NCI-H82 treated with DMSO at 0.1 percent for 48 hours (cell line): ENCODE results near the gene VENTX.
"Not testable (repeated sequence)": the region's sequence is repeated elsewhere in the genome, so short reads cannot be mapped to it uniquely, and the experiment has no call there.

Source experiments
- DNase-seq: peaks from one replicate; lab custom pipeline; 2025; ENCODE audit not compliant: unreplicated experiment; lab: John Stamatoyannopoulos, UW

The VENTX gene

DNA sequence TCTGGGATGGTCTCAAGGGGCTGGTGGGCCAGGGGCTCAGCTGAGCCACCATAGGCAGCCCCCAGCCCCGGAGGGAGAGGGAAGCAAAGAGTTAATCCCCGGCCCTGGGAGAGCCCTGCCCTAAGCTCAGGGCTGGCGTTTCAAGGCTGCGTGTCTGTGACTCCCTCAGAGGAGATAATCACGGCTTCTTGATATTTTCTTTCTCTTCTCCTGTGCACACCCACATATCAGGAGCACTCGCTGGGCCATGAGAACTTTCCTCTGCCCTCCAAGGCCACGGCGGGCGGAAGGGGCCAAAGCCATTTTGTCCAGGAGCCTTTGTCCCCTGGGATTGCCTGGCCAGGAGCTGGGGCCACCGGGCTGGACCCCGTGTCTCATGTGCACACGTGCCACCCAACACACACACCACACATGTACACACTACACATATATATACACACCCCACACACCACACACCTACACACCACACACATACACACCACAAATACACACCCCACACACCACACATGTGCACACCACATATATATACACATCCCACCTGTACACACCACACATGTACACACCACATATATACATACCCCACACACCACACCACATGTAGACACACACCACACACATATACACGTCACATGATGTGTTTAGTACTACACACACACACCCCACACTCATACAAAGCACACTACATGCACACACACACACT is 16.9 kb downstream of the VENTX start:
- no peak for DNase-seq

DNA sequence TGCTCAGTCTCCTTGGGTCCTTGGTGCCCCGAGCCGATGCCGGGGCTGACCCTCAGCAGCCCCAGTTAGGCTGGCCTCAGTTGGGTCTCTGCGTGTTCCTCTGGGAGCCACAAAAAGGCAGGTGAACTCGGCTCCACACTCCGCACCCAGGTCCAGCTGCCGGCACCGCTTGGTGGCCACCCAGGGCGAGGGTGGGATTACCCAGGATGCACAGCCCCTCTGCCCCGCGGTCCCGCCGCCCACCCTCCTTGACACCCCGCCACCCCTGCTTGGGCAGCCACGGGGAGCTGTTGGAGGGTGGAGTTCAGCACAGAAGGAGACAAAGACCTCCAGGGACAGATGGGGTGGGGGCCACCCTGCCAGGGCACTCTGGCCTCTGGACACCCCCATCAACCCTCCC is 17.7 kb downstream of the VENTX start:
- no peak for DNase-seq

DNA sequence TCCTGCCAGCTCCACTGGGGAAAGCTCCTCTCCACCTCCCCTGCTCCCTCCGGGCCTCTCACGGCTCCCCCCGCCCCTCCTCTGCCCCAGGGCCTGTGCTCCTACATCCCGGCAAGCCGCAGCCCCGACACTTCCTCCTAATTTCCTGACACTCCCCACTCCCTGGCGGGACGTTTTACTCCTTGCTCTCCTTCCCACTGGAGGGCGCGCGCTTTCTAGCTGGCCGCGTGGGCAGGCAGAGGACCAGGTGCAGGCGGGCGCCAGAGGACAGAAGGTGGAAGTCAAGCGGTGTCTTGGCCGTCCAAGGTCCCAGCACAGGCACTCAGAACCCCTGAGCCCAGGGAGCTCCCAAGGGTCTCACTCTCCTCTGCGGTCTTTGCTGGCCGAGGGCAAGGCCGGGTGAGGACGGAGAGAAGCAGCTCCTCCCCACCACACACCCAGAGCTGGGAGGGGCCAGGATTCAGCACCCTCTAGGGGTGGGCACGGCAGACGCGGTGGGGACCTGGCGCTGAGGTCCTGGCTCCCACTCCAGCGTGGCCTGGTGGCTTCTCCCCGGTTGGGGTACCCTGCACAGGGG is 19.9 kb downstream of the VENTX start:
- DNase-seq, result no peak

DNA sequence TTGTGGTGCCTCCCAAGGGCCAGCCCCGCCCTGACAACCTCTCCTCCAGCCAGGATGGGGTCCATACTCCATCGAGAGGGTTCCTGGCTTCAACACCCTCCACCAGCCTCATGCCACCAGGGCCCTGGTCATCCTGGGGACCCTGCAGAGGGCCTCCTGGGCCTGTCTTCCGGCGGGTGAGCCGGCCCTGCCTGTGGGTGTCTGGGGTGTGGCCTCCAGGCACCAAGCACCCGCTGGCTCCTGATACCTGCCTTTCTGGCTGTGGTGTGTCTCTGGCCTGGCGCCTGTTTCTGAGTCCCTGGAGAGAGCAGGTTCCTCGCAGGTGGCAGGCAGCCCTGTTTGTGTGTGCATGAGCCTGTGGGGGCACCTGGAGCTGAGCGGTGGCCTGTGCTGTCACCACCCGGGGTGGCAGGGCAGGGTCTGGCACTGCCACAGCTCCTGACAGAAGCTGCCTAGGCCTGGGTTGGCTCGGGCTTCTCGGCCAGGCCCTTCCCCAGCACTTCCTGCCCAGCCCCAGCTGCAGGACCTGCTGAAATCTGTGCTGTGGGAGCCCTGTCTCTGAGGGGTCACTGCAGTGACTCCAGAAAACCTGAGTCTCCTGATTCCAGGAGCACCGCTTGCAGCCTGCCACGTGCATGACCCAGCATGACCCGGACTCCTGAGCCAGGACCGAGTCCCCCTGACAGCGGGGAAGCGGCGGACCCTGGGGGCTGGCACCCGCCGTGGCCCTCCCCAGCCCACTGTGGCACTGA is 20.6 kb downstream of the VENTX start:
- DNase-seq, result no peak

DNA sequence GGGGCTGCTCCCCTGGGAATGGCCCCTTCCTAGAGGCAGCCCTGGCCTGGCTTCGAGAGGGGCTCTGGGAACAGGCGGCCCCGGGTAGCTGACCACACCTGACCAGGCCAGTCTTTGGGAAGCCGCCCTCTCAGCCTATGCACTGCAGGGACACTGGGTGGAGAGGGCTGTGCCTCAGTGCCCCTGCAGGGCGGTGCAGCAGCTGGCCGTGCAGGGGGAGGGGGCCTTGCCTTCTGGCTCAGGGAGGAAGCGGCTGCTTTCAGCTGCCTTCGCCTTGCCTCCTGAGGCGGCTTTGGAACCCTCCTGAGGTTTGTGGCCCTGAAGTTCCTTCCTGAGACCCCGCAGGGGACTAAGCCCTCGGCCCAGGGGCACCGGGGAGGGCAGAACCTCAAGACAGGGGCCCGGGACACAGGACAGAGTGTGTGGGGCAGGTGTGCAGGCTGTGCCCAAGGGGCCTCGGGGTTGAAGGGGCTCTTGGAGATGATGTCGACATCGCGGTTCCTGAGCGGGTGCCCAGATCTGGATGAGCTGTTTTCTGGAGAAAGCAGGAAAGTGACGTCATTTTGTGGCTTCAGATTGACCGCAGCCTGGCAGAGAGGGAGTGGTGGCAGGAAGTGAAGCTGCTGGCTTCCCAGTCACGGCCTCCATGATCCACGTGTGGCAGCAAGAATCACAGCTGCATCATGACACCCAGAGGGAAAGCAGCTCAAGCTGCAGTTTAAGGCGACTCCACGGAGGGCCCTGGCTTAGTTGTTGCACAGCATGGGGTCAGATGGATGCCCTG is 21.4 kb downstream of the VENTX start:
- DNase-seq, result no peak

DNA sequence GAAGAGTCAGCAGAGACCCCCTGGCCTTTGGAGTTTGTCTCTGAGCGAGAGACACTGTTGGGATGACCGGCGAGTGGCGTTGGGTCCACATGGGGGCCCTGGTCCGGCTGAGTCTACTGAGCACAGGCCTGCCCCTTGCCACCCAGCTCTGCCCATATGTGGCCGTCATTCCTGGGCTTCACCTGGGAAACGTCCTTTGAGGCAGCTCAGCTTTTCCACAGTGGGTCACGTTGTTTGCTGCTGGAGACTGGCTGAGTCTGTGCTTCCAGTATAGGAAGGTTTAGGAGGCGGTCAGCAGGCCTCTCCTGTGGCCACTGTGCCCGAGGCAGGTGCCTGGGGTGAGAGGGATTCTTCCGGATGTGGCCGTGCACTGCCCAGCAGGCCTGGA is 21.9 kb downstream of the VENTX start:
- no peak for DNase-seq

DNA sequence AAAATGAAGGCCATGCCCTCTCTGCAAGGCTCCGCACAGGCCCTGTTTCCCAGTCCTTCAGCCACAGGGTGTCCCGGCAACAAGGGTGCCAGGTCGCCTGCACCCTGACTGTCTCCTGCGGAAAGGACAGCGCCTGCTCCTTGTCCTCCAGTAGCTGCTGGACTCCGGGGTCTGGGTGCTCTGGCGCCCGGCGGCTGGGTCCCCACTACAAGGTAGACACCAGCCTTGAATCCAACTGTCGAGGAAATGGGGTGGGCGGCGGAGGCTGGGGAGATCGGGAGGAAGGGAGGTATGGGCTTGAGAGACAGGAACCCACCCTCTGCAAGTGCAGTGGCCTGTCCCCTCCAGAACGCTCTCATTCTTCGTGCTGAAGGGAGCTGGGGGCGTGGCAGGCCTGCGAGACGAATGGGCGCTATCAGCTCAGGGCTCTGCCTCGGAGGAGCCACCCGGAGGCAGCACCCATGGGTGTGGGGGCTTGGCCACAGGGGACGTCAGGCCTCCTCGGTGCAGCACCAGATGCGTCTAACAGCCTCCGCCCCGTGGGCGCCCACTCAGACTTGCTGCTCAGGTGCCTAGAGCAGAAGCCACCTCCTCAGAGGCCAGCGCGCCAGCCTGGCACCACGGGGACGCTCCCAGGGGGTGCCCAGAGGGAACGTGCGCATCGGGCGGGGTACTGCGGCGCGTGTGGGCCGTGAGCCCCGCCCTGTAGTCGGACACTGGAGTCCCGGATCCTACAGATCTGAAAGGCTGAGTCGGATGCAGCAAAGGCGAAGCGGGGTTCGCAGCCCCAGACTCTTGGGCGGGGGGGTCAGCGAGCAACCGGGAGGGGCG is 23.5 kb downstream of the VENTX start:
- DNase-seq, result no peak

DNA sequence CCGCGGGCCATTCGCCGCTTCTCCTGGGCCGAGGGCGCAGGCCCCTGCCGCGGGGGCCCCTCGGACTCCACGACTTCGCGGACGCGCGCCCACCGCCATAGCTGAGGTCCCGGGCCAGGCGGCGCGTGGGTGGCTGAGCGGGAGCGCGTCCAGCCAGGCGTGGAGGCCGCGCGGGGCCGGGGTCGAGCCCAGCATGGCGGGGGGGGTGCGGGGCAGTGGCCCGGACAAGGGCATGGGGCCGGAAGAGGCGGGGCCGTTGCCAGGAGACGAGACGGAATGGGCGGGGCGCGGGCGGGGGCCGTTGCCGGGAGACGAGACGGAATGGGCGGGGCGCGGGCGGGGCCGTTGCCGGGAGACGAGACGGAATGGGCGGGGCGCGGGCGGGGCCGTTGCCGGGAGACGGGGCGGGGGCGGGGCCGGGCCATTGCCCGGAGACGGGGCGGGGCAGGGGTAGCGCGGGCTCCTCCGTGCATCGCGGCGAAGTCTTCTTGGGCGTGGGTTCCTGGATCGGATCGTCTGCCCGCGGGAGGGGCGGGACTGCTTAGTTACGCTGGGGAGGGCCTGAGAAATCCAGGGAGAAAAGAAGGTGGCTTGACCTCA is 24.2 kb downstream of the VENTX start:
- DNase-seq, result peak; percentile 18

DNA sequence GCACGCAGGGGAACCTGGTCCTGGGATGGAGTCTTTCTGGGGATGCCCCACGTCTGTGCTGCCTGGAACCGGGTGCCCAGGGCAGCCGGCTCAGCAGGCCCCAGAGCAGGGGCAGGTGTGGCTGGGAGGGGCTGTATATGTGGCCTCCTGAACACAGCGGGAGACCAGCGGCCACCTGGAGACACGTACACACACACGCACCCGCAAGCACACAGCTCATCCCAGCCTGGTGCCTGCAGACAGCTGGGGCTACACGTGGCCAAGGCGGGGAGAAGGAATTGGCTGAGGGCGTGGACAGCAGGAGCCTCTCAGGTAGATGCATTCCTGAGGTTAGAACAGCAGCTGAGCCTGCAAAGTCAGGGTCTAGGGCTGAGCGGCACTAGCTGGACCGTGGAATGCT is 25.0 kb downstream of the VENTX start:
- no peak for DNase-seq

DNA sequence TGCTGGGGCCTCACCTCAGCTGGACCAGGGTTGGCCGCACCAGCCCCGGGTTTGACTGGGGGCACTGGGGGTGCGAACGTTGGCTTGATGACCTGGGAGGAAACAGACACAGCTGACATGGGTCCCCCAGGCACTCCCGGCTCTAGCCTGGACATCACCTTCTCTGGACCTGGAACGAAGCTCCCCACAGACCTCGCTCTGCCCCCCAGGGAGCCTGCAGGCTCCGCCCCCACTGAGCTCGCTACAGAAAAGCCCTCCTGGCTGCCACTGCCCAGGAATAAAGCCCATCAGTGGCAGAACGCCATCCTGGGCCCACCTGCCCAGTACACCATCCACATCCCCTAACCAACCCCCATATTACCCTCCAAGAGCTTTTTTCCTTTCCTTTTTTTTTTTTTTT is 26.0 kb downstream of the VENTX start:
- no peak for DNase-seq

DNA sequence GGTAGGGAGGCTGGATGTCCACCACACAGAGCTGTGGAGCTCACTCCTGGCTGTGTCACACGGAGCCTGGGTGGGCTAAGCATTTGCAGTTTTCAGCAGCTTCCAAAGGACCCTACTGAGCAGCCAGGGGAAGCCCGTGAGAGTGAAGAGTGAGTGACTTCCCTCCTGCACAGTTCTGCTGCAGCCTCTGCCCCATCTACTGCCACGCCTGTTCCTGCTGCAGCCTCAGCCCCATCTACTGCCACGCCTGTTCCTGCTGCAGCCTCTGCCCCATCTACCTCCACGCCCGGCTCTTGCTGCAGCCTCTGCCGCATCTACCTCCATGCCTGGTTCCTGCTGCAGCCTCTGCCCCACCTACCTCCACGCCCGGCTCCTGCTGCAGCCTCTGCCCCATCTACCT is 26.8 kb downstream of the VENTX start:
- no peak for DNase-seq

DNA sequence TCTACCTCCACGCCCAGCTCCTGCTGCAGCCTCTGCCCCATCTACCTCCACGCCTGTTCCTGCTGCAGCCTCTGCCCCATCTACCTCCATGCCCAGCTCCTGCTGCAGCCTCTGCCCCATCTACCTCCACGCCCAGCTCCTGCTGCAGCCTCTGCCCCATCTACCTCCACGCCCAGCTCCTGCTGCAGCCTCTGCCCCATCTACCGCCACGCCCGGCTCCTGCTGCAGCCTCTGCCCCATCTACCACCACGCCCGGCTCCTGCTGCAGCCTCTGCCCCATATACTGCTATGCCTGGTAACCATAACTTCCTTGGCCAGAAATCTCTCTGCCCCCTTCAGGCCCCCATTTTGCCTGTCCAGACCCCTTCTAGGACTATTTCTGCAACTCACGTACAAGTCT is 27.4 kb downstream of the VENTX start:
- not testable (repeated sequence) for DNase-seq

DNA sequence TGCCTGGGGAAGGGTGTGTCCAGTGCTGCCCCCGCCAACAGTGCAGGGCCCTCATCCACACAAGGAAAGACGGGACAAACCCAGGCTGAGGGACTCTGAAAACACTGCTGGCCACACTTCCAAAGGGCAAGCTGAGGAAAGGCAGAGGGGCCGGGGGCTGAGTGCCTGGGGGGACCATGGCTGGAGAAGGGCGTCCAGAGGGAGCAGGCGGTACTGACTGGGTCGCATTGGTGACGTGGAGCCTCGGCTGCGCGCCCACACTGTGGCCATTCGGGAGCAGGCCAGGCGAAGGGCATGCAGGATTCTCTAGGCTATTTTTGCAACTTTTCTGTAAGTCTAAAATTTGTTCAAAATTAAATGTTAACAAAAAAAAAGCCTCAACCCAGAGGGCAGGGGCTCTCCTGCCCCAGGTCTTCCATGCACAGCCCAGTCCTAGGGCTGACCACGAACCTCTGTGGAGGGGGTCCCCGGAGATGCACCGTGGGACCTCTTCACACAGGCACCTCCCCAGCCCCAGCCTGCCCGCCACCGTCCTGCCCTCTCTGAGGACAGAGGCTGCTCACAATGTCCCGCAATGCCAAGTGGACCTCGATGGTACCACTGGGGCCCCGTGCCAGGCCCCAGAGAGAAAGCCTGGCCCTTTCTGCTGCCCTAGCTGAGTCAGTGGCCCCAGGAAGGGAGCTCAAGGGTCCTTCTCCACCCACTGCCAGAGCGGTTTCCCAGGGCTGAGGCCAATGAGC is 28.6 kb downstream of the VENTX start:
- DNase-seq, result no peak

DNA sequence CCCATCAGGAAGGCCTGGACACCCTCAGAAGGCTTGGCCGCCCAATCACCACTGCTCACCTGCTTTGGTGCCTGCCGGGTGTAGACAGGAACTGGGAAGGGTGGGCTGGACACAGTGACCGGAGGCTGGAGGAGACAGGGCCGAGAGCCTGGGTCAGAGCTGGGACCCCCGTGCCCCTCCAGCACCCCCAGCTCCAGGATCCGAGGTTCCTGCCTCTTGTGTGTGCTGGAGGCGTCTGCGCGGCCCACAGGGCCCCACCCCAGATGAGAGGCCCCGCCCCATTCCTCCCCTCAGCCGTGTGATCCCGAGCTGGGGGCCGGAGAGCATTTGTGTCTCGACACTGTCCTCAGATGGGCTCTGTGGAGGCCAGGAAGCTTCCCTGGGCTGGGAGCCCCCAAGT is 29.6 kb downstream of the VENTX start:
- DNase-seq, result no peak

DNA sequence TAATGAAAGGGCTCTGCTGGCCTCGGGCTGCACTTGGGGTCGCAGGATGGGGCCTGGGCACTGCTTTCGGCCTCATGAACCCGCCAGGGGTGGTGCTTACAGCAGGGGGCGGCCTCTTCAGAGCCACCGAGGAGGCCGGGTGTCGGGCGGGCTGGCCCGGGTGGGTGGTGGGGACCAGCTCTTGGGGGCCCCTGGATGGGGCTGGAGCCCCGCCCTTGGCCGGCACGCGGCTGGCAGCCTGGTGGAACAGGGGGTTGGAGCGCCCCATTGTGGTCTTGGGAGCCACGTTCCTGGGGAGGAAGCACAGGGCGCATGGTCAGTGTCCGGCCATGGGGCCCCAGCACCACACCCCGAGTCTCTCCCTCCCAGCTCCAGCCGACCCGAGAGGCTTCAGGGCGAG is 30.2 kb downstream of the VENTX start:
- DNase-seq, result no peak

DNA sequence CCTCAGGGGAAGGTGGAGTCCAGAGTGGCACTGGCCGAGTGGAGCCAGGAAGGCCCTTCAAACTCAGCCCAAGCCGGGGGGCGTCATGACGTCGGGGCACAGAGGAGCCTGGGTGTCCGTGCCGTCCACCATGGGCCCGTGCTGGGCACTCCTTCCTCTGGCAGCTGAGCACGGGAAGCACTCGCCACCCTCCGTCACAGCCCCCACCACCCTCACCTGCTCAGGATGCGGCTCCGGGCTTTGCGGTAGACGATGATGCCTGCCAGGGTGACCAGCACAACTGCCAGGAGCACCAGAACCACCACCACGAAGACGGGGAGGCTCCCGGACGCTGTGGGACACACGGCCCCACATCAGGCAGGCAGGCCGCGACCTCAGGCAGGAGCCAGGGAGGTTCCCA is 30.9 kb downstream of the VENTX start:
- no peak for DNase-seq

DNA sequence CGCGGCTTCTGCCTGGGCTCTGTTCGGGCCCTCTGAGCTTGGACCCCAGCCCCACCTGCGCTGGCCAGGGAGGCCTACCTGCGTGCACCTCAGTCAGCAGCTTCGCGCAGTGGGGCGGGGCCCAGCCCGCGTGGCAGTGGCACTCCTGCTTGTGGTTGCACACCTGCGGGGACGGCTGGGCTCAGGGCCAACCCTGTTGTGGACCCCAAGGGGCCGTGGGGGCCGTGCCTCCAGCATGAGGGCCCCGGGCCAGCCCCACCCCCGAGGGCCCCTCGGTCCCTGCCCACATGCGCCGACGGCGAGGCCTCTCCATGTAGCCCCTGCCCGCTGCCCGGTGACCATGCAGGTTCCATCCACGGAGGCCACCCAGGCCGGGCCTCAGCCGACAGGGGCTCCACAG is 31.7 kb downstream of the VENTX start:
- no peak for DNase-seq

DNA sequence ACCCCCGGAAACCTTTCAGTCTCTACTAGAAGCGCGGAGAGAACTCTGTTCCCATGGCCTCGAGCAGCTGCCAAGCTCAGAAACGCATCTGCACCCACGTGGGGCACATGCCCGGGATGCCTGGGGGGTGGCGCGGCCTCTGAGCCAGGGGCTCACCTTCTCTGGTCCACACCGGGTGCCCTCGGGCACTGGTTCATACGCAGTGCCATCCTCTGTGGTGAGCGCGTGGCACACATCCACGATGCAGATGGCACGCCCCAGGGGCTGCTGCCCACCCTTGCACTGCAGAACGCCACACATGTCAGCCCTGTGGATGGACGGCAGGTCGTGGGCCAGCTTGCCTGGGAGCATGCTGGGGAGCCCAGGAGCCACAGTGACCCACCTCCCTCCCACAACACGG is 32.5 kb downstream of the VENTX start:
- no peak for DNase-seq

DNA sequence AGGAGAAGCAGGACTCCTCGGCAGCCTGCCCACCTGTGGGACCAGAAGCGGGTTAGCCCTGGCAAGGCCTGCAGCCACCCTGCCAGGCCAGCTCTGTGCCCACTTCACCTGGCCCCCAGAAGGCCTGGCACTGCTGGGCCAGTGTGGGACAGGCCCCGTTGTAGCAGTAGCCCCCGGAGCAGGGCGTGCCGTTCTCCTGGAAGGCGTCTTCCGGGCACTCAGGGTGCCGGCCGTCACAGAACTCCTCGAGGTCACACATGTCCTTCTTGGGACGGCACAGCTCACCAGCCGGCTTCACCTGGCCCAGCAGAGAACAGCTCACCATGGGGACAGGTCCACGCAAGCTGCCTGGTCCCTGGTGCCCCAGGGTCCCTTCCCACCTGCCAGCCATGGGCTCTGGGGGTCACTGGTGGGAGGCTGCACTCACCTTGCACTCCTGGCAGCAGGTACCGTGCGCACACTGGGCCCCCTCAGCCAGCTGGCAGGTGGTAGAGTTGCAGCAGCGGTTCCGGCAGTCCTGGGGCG is 33.2 kb downstream of the VENTX start:
- no peak for DNase-seq
